Astrocyte of the cerebellum (primary cell): ENCODE results near the gene ANKRD9.

Experiments used
- DNase-seq: peaks from one replicate; pipeline ENCODE4 v3.0.0-alpha.2; 2011; ENCODE audit warnings: low read depth
- H3K4me3 ChIP-seq: 2 replicates; pipeline ENCODE4 v1.5.1; 2011; ENCODE audit warnings: mild to moderate bottlenecking, low read depth, low read length, moderate library complexity
- in situ Hi-C: cut with HindIII; loops from 2 replicates; pipeline ENCODE4 v1.10.0; 2017; ENCODE audit warnings: low sequenced_read_pairs
- TF ChIP-seq, protein P1 (sequence below): IDR thresholded peaks from 2 replicates; pipeline ENCODE4 v1.5.1; 2012; ENCODE audit warnings: low read length, low read depth, moderate library complexity, mild to moderate bottlenecking; ENCODE audit errors: missing control alignments

ANKRD9 gene

DNA sequence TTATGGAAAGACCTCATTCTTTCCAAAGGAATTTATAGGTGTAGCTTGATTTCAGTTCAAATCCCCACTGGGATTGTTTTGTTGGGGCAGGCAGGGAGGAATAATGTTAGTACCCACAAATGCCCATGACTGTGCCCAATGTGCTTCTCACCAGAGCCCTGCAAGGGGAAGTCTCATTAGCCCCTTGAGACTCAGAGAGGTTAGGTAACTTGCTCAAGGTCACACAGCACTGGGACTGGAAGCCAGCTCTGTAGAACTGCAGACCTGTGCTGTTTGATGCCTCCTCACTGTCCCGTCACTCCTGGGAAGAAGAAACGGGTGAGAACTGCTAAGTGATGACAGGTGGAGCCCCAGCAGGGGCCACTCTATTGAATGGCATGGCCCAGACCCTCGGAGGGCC is 8.9 kb downstream of the ANKRD9 start:
- no peak for DNase-seq
- TF ChIP-seq, protein P1, sequence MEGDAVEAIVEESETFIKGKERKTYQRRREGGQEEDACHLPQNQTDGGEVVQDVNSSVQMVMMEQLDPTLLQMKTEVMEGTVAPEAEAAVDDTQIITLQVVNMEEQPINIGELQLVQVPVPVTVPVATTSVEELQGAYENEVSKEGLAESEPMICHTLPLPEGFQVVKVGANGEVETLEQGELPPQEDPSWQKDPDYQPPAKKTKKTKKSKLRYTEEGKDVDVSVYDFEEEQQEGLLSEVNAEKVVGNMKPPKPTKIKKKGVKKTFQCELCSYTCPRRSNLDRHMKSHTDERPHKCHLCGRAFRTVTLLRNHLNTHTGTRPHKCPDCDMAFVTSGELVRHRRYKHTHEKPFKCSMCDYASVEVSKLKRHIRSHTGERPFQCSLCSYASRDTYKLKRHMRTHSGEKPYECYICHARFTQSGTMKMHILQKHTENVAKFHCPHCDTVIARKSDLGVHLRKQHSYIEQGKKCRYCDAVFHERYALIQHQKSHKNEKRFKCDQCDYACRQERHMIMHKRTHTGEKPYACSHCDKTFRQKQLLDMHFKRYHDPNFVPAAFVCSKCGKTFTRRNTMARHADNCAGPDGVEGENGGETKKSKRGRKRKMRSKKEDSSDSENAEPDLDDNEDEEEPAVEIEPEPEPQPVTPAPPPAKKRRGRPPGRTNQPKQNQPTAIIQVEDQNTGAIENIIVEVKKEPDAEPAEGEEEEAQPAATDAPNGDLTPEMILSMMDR = no peak
- no peak overlapping the region for H3K4me3 ChIP-seq
- in situ Hi-C loops = no loop called here

DNA sequence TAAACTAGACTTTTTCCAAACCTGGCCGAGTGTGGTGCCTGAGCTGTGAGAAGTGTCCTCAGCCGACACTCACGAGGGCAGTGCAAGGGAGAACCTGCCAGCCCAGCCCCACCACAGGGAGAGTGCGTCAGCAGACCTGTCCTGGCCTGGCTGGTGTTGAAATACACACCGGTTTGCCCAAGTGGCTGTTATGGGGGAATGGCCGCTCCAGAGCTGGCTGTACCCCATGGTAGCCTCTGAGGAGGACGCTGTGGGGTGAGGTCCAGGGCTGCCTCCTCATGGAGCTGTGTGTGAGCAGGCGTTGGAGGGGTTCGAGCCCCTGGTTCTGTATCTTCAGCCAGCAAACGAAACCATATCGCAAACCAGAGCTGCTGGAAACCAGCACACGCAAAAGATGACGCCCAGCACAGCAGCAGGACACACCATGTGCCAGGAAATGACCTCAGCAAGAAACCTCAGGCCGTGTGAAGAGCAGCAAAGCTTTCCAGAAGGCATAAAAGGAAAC is 9.4 kb downstream of the ANKRD9 start:
- no peak overlapping the region for H3K4me3 ChIP-seq
- peak; percentile 76 for DNase-seq
- in situ Hi-C loops = no loop called here
- TF ChIP-seq, protein P1 = no peak

DNA sequence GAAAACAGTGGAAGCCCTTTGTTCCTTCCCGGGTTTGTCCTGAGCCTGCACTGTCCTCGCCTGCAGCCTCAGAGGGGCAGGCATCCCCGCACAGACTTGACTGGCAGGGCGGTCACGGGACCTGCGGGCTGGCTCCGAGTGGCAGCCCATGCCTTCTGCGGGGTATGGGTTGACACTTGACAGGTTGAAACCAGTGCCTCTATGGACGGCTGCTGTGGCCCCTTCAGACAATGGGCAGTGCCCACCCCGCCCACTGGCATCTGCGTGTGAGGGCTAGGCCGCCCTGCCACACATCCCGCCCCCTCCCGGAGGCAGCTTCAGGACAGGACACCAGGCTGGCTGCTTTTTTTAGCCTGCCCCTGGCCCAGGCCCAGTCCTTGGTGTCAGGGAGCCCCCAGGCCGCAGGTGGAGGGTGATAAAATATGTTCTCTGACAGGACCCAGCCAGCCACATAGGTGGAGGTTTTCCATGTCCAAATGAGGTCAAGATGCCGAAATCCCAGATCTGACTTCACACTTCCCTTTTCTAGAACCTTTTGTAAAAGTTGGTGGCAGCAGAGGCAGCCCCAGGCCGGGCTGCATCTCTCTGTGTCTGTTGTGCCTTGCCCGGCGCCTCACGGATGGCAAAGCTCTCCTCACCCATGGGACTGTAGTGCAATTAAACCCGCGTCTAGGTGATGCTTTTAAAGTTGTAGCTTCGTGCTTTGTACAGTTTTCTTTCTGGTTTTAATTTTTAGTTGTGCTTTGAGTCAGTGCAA is 10.0 kb downstream of the ANKRD9 start:
- no peak overlapping the region for H3K4me3 ChIP-seq
- DNase-seq = no peak
- TF ChIP-seq, protein P1 = no peak
- in situ Hi-C loops = no loop called here

DNA sequence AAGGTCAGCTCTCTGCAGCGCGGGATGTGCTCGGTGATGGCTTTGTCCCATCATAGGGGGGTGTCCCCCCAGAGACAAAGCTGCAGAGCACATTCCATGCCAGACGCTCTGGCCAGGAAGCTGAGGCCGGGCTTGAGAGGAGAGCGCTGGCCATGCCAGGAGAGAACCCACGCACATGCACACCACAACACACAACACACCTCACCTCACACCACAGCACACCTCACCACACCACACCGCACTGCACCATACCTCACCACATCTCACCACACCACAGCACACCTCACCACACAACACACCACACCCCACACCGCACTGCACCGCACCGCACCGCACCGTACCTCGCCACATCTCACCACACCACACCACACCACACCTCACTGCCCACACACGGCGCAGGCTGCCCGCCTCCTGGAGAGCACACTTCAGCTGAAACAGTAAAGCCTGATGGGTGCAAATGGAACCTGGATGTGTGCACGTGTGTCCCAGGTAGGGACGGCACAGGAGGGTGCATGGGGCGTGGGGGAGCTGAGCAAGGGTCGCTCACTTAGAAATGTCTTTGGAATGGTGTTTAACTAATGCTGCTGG is 10.8 kb downstream of the ANKRD9 start:
- TF ChIP-seq, protein P1 = no peak
- no peak for DNase-seq
- H3K4me3 ChIP-seq = no peak overlapping the region
- in situ Hi-C loops = no loop called here

DNA sequence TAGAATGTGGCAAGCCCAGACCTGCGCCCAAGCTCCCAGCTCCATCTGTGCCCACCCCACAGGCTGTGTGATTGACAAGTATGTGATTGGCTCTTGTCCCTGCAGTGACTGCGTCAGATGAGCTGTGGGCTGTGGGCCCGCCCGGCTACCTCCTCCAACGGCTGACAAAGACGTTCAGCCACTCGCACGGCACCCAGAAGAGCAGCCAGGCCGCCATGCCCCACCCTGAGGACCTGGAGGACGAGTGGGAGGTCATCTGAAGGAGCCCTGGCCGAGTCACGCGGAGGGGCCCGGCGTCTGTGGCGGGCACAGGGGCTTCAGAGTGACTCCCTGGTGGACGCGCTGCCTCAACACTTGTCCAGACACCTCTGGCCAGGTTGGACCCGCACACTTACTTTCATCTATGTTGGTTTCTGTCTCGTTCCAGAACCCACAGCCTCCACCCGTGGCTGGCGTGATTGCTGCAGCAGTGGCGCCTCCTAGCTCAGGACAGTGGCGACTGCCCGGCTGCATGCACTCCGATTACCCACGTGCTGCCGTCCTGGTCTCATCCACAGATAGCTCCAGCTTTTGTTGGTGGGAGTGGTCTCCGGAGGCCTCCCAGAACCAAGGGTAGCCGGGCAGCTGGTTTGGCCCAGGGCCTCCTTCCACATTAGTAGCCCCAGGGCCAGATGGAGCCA is 11.4 kb downstream of the ANKRD9 start:
- TF ChIP-seq, protein P1 = peak; percentile 26
- no peak overlapping the region for H3K4me3 ChIP-seq
- in situ Hi-C loops = no loop called here
- DNase-seq = no peak

DNA sequence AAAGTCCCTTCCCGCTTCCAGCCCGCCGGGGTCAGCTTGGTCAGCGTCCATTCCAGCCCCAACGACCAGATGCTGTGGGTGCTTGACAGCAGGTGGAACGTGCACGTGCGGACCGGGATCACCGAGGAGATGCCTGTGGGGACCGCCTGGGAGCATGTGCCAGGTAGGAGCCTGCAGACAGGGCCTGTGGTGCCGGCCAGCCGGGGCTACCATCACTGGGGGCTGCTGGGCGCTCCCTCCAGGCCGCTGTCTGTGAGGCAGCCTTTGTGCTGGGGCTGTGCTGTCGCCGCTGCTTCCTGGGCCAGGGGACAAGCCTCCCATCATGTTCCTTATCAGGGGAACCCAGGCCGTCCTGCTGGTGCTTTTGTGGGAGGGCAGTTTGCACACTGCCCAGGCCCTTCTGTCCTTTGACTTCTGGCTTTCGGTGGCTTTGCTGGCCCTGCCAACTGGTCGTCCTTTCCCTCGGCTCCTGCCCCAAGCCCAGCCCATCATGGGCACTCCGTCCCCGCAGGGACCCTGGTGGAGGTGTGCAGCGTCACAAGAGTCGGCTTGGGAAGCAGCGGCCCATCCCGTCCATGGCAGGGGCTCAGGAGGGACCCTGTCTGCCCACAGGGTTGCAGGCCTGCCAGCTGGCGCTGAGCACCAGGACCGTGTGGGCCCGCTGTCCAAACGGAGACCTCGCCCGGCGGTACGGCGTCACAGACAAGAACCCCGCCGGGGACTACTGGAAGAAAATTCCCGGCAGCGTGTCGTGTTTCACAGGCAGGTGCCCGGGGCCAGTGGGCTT is 12.4 kb downstream of the ANKRD9 start:
- TF ChIP-seq, protein P1 = no peak
- DNase-seq = no peak
- in situ Hi-C loops = no loop called here
- no peak overlapping the region for H3K4me3 ChIP-seq
